ENCODE measurements around the gene TPM3. TPM values are rescaled to one million over a fixed set of nuclear protein-coding genes. Genes with fewer than 3 reads are reported as not detected.

The TPM3 gene
- total RNA-seq, 2 experiments from 2014 or later: 235 to 420 TPM

DNA sequence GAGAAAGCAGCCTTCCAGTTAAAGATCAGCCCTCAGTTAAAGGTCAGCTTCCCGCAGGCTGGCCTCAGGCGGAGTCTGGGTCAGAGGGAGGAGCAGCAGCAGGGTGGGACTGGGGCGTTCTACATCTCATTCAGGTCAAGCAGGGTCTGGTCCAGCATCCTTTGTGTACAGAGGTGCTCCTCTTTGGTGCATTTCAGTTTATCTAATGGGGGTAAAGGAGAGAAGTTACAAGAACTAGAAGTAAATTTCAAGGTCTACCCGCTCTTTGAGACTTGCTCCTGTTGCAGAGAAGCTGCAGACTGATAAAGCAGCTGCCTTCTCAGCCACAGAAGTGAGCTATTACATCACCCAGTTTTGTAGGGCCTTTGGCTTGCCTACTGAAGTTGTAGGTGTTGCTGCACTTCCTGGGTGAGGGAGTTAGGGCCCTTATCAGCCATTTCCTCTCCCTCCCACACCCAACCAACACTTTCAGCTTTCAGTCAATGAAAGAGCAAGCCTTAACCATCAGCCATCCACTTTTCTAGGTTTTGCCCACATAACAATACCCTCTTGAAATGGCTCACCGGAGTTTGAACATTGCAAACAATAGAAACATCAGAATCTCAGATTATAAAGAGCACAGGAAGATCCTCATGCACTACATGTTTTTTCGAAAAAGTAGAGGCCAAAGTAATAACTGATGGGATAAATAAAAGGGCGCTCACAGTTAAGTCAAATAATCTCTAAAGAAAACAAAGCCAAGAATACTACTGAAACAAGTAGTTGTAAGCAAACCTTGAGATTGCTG lies 34.2 kb downstream of the TPM3 start:
- peaks cover 24% of the 10 kb centered on the region for H3K4me1 ChIP-seq (ENCODE audit: insufficient read depth, low read length, poor library complexity, severe bottlenecking)
- H3K4me3 ChIP-seq (ENCODE audit: low read depth, low read length, poor library complexity, severe bottlenecking): no peak overlapping the region
- H3K27ac ChIP-seq (ENCODE audit: low read depth, low read length, poor library complexity, severe bottlenecking): peak overlapping the region; percentile 49
- peak; percentile 75 for DNase-seq (ENCODE audit: low spot score)
- H4K20me1 ChIP-seq (ENCODE audit: insufficient read depth, low read length): no peaks in the 10 kb centered on the region
- peaks cover 16% of the 10 kb centered on the region for H3K9me3 ChIP-seq (ENCODE audit: low read length)
- ChIA-PET CTCF (ENCODE audit: unreplicated experiment) (no interaction called here), POLR2A (interaction anchor here (0.6 to 1.2 kb wide), 6 partner anchors 24 to 304 kb away, joined by 3 to 5 read pairs (median 4); no protein-coding TSS in a partner anchor)
- H3K9me2 ChIP-seq (ENCODE audit: insufficient read depth, low read length): no peaks in the 10 kb centered on the region
- peak overlapping the region; percentile 5 for H3K4me2 ChIP-seq (ENCODE audit: low read length)
- no TSS peak for BruUV-seq (replicated peaks)
- no peak overlapping the region for H2AFZ ChIP-seq (ENCODE audit: low read length)
- TF ChIP-seq, protein P1, sequence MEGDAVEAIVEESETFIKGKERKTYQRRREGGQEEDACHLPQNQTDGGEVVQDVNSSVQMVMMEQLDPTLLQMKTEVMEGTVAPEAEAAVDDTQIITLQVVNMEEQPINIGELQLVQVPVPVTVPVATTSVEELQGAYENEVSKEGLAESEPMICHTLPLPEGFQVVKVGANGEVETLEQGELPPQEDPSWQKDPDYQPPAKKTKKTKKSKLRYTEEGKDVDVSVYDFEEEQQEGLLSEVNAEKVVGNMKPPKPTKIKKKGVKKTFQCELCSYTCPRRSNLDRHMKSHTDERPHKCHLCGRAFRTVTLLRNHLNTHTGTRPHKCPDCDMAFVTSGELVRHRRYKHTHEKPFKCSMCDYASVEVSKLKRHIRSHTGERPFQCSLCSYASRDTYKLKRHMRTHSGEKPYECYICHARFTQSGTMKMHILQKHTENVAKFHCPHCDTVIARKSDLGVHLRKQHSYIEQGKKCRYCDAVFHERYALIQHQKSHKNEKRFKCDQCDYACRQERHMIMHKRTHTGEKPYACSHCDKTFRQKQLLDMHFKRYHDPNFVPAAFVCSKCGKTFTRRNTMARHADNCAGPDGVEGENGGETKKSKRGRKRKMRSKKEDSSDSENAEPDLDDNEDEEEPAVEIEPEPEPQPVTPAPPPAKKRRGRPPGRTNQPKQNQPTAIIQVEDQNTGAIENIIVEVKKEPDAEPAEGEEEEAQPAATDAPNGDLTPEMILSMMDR (conservative IDR thresholded peaks at IDR 0.05; ENCODE audit: low read length): no peak
- no peak for TF ChIP-seq EZH2phosphoT487 (IDR thresholded peaks at IDR 0.05; ENCODE audit: borderline replicate concordance, low read depth, low read length)
- H3K36me3 ChIP-seq (ENCODE audit: insufficient read depth, low read length): peaks cover 85% of the 10 kb centered on the region
- intact Hi-C loops (cut with micrococcal nuclease; ENCODE audit: unreplicated experiment): no loop called here
- no peaks in the 10 kb centered on the region for H3K79me2 ChIP-seq (ENCODE audit: insufficient read depth, low read depth, low read length)

DNA sequence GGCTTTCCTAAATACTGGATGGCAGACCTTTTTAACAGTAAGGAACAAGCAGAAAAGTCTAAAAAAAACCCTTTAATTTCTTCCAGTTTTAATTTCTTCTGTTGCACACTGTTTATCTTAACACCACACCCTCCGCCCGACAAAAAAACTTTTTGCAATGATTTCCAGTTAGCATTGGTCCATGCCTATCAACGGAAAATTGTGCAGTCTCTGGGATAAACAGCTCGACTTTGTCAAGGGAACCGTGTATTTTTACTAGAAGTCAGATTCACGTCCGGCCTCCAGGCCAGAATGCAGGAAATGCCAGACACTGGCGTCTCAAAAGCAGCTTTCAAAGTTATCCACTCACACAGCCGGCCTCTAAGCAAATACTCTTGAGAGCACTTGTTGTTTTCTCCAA lies 36.6 kb downstream of the TPM3 start:
- intact Hi-C loops (cut with micrococcal nuclease; ENCODE audit: unreplicated experiment): no loop called here
- no peak overlapping the region for H3K4me2 ChIP-seq (ENCODE audit: low read length)
- H3K79me2 ChIP-seq (ENCODE audit: insufficient read depth, low read depth, low read length): no peaks in the 10 kb centered on the region
- H3K9me2 ChIP-seq (ENCODE audit: insufficient read depth, low read length): no peaks in the 10 kb centered on the region
- TF ChIP-seq EZH2phosphoT487 (IDR thresholded peaks at IDR 0.05; ENCODE audit: borderline replicate concordance, low read depth, low read length): no peak
- TF ChIP-seq, protein P1 (conservative IDR thresholded peaks at IDR 0.05; ENCODE audit: low read length): no peak
- H4K20me1 ChIP-seq (ENCODE audit: insufficient read depth, low read length): no peaks in the 10 kb centered on the region
- H3K27ac ChIP-seq (ENCODE audit: low read depth, low read length, poor library complexity, severe bottlenecking): no peak overlapping the region
- POLR2A ChIA-PET: interaction anchor here (0.5 kb wide), 1 partner anchor 129 kb away, joined by 5 read pairs; no protein-coding TSS in a partner anchor
- H3K36me3 ChIP-seq (ENCODE audit: insufficient read depth, low read length): peaks cover 60% of the 10 kb centered on the region
- CTCF ChIA-PET (ENCODE audit: unreplicated experiment): no interaction called here
- no peak overlapping the region for H2AFZ ChIP-seq (ENCODE audit: low read length)
- no TSS peak for BruUV-seq (replicated peaks)
- H3K4me3 ChIP-seq (ENCODE audit: low read depth, low read length, poor library complexity, severe bottlenecking): no peak overlapping the region
- peaks cover 9% of the 10 kb centered on the region for H3K9me3 ChIP-seq (ENCODE audit: low read length)
- DNase-seq (ENCODE audit: low spot score): no peak
- peaks cover 24% of the 10 kb centered on the region for H3K4me1 ChIP-seq (ENCODE audit: insufficient read depth, low read length, poor library complexity, severe bottlenecking)

All from OCI-LY7 (cell line).